HepG2 (cell line): ENCODE data around the gene WNT3A. TPM values are rescaled to one million over a fixed set of nuclear protein-coding genes. Genes with fewer than 3 reads are reported as not detected.

Experiments
- BATF2 ChIP-seq: sonication (generic); formaldehyde crosslinking; IDR thresholded peaks from 2 replicates; pipeline ENCODE4 v1.8.0; 2022; ENCODE audit warnings: mild to moderate bottlenecking, missing genetic modification reagents, moderate library complexity
- GATA4 ChIP-seq: sonication (generic); IDR thresholded peaks from 2 replicates; pipeline ENCODE4 v1.6.1; 2016; ENCODE audit warnings: antibody characterized with exemption, low read depth, borderline replicate concordance
- GPN1 ChIP-seq: sonication (generic); formaldehyde crosslinking; IDR thresholded peaks from 2 replicates; pipeline ENCODE4 v1.5.1; 2020; ENCODE audit warnings: missing genetic modification reagents, borderline replicate concordance
- HINFP ChIP-seq: sonication (generic); formaldehyde crosslinking; IDR thresholded peaks from 2 replicates; pipeline ENCODE4 v1.4.0; 2020; ENCODE audit warnings: low read depth, mild to moderate bottlenecking, missing genetic modification reagents
- HMGXB3 ChIP-seq: sonication (generic); formaldehyde crosslinking; IDR thresholded peaks from 2 replicates; pipeline ENCODE4 v1.4.0; 2020; ENCODE audit warnings: missing genetic modification reagents, borderline replicate concordance
- MIXL1 ChIP-seq: IDR thresholded peaks from 2 replicates; pipeline ENCODE4 v1.6.1; 2016
- NCOA1 ChIP-seq: sonication (generic); formaldehyde crosslinking; IDR thresholded peaks from 2 replicates; pipeline ENCODE4 v1.9.0; 2021; ENCODE audit warnings: missing genetic modification reagents
- PCBP2 ChIP-seq: fragments of 200-400 bp; formaldehyde crosslinking; optimal IDR thresholded peaks from 2 replicates; pipeline ENCODE3; 2018; ENCODE audit warnings: low read length, low read depth; ENCODE audit not compliant: poor library complexity, severe bottlenecking
- USF2 ChIP-seq, 2 experiments: sonication (generic) in 1 of 2; formaldehyde crosslinking in 1 of 2; IDR thresholded peaks; 2 replicates each; pipeline versions ENCODE4 v1.5.1 to v1.6.1; 2011 to 2020; ENCODE audit warnings: borderline replicate concordance in 1 of 2, low read depth in 1 of 2, low read length in 1 of 2, mild to moderate bottlenecking in 1 of 2, missing genetic modification reagents in 1 of 2, moderate library complexity in 1 of 2
- ZBTB20 ChIP-seq: sonication (generic); formaldehyde crosslinking; IDR thresholded peaks from 2 replicates; pipeline ENCODE4 v1.8.1; 2023; ENCODE audit warnings: missing genetic modification reagents, low read depth, mild to moderate bottlenecking, borderline replicate concordance
- ZBTB25 ChIP-seq: IDR thresholded peaks from 2 replicates; pipeline ENCODE4 v1.6.1; 2018; ENCODE audit warnings: missing genetic modification reagents
- ZEB1 ChIP-seq: IDR thresholded peaks from 2 replicates; pipeline ENCODE4 v1.6.1; 2012; ENCODE audit warnings: mild to moderate bottlenecking, low read depth, inconsistent platforms; ENCODE audit not compliant: insufficient replicate concordance
- ZNF124 ChIP-seq: sonication (generic); formaldehyde crosslinking; IDR thresholded peaks from 2 replicates; pipeline ENCODE4 v1.4.0; 2020; ENCODE audit warnings: missing genetic modification reagents
- ZNF224 ChIP-seq: sonication (generic); formaldehyde crosslinking; IDR thresholded peaks from 2 replicates; pipeline ENCODE4 v1.5.0; 2020; ENCODE audit warnings: mild to moderate bottlenecking, missing genetic modification reagents
- ZNF256 ChIP-seq: sonication (generic); formaldehyde crosslinking; conservative IDR thresholded peaks from 2 replicates; pipeline ENCODE4 v1.4.0; 2020; ENCODE audit warnings: missing genetic modification reagents
- ZNF326 ChIP-seq: sonication (generic); formaldehyde crosslinking; IDR thresholded peaks from 2 replicates; pipeline ENCODE4 v1.4.0; 2020; ENCODE audit warnings: missing genetic modification reagents, borderline replicate concordance
- ZNF329 ChIP-seq: sonication (generic); formaldehyde crosslinking; IDR thresholded peaks from 2 replicates; pipeline ENCODE4 v1.9.0; 2021; ENCODE audit warnings: low read depth, mild to moderate bottlenecking, missing genetic modification reagents
- ZNF567 ChIP-seq: sonication (generic); formaldehyde crosslinking; IDR thresholded peaks from 2 replicates; pipeline ENCODE4 v1.8.1; 2023; ENCODE audit warnings: mild to moderate bottlenecking, missing genetic modification reagents, borderline replicate concordance
- polyA plus RNA-seq, 8 experiments: library from polyadenylated mRNA; depleted of rRNA in 3 of 8; stranded (reverse) in 7 of 8; unstranded in 1 of 8; fragments of >200 nt; fragmentation: Illumina TruSeq in 4 of 8; extraction: Trizol in 4 of 8; gene quantifications; 2 replicates each; pipeline versions ENCODE4 v1.2.1 to v1.2.3, GENCODE V29; 2011 to 2016; ENCODE audit warnings: low read depth in 4 of 8, missing spikeins in 1 of 8, mixed read lengths in 1 of 8; ENCODE audit not compliant: insufficient read depth in 1 of 8
- total RNA-seq, 5 experiments: library from RNA; depleted of rRNA; stranded (reverse); fragments of >200 nt; fragmentation: Illumina TruSeq; extraction: Trizol; gene quantifications; 2 replicates each; pipeline ENCODE4 v1.2.3, GENCODE V29; 2016; ENCODE audit warnings: low read depth in 1 of 5

Gene WNT3A
- total and polyA plus RNA-seq, 2 of the 13 experiments (the other 11 are each of a cell fraction or from before 2014, with no cell fraction given), result not detected

- TF ChIP-seq HMGXB3 (CRISPR knock-in tag), result peak; percentile 49; the same call in 1 of the 2 replicates
- peak; percentile 85 for TF ChIP-seq HINFP
- no peak for TF ChIP-seq ZBTB20 (CRISPR knock-in tag)
- TF ChIP-seq PCBP2, result no peak
- peak; percentile 88; the same call in 1 of the 2 replicates for TF ChIP-seq BATF2
- no peak for TF ChIP-seq GATA4
- peak; percentile 63; the same call in 1 of the 2 replicates for TF ChIP-seq ZBTB25 (CRISPR knock-in tag)
- peak; percentile 87 for TF ChIP-seq ZNF124
- no peak for TF ChIP-seq GPN1 (CRISPR knock-in tag)
- TF ChIP-seq NCOA1 (CRISPR knock-in tag), result peak; percentile 85; the same call in 1 of the 2 replicates
- TF ChIP-seq ZNF224 (CRISPR knock-in tag), result peak; percentile 83; the same call in 1 of the 2 replicates
- no peak for TF ChIP-seq ZNF326
- TF ChIP-seq ZNF567 (CRISPR knock-in tag), result peak; percentile 75; the same call in 1 of the 2 replicates
- no peak for TF ChIP-seq USF2 (IDR thresholded peaks at IDR 0.05; ENCODE audit: low read depth, low read length)
- no peak; the same call in 1 of the 2 replicates for TF ChIP-seq USF2 (CRISPR knock-in tag; IDR thresholded peaks at IDR 0.05; ENCODE audit: borderline replicate concordance)
- no peak; the same call in 1 of the 2 replicates for TF ChIP-seq ZNF256 (CRISPR knock-in tag)
- TF ChIP-seq MIXL1, result peak; percentile 48; the same call in 1 of the 2 replicates
- peak; percentile 72; the same call in 1 of the 2 replicates for TF ChIP-seq ZNF329 (CRISPR knock-in tag)
- no peak for TF ChIP-seq ZEB1
These were observed 96.2 kb downstream of the WNT3A start, which contains the start of gene C1orf35 (continued) for GRCh38 chr1:228102791-228103620.
